Ectodermal cell (in vitro differentiated cells): Measurements from ENCODE around the gene MAP7.
"Not testable (repeated sequence)": the region's sequence is repeated elsewhere in the genome, so short reads cannot be mapped to it uniquely, and the experiment has no call there.

ENCODE experiments used
- H3K27ac ChIP-seq: 2 replicates; pipeline ENCODE4 v1.7.0; 2013; ENCODE audit warnings: mild to moderate bottlenecking, low read depth, low read length; ENCODE audit not compliant: insufficient read depth, poor library complexity, severe bottlenecking
- H3K27me3 ChIP-seq: 2 replicates; pipeline ENCODE4 v1.7.0; 2013; ENCODE audit warnings: mild to moderate bottlenecking, low read length; ENCODE audit not compliant: insufficient read depth, control insufficient read depth, poor library complexity, severe bottlenecking
- H3K36me3 ChIP-seq: one replicate; pipeline ENCODE4 v1.7.0; 2013; ENCODE audit warnings: low read length; ENCODE audit not compliant: control insufficient read depth, insufficient read depth
- H3K4me1 ChIP-seq: one replicate; pipeline ENCODE4 v1.7.0; 2013; ENCODE audit warnings: low read length; ENCODE audit not compliant: control insufficient read depth, insufficient read depth
- H3K4me3 ChIP-seq: 2 replicates; pipeline ENCODE4 v1.7.0; 2013; ENCODE audit warnings: low read depth, low read length, control low read depth; ENCODE audit not compliant: insufficient read depth
- H3K9me3 ChIP-seq: 2 replicates; pipeline ENCODE4 v1.7.0; 2013; ENCODE audit warnings: mild to moderate bottlenecking, low read length, moderate library complexity; ENCODE audit not compliant: control insufficient read depth
- WGBS, 2 experiments: methylation state at CpG; one replicate each; pipeline ENCODE4 v1.1.7; 2013; ENCODE audit warnings: missing lambda C conversion rate in 2 of 2; 5-methylcytosine and 5-hydroxymethylcytosine counted together

Gene MAP7

DNA sequence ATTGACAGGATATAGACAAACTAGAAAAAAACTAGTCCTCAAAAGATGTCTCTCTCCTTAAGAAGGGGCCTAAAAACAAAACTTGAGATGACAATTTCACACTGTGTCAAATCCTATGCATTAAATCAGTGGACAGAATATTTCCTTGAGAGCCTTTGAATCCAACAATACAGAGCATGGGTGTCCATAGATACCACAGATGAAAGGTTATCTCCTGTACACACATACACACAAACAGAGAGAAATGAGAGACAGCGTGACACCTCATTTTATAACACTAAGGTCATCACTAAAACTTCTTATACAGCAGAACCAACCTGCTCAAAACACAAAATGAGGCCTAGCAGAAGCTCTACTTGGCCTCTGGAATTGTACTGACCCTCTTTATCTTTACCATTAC lies 55.5 kb downstream of the MAP7 start:
- Histone ChIP-seq H3K4me1 (no peaks in the 10 kb centered on the region), H3K9me3 (no peaks in the 10 kb centered on the region), H3K27ac (no peak overlapping the region), H3K27me3 (no peaks in the 10 kb centered on the region), H3K36me3 (no peaks in the 10 kb centered on the region), H3K4me3 (no peak overlapping the region)
- 92 to 98% methylated on average over 1 of the region's 1 CpG for WGBS, 2 experiments

DNA sequence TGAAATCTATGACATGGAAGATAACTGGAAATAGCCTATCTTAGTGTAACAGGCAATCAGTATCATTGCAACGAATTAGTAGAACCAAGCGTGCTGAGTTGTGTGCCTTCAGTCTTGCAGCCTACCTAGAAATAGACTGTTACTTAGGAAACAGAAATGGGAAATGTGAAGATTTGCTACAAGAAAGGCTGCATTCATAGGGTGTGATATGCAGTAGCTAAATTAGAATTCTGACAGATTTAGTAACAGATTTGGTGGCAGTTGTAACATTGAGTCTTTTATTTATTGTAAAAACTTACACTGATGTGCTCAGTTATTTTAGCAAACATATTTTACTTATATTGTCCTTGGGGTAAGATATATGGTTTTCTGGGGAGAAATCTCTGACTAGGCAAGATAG lies 56.2 kb downstream of the MAP7 start:
- H3K36me3 ChIP-seq = no peaks in the 10 kb centered on the region
- no peaks in the 10 kb centered on the region for H3K9me3 ChIP-seq
- H3K27ac ChIP-seq = no peak overlapping the region
- H3K27me3 ChIP-seq = no peaks in the 10 kb centered on the region
- H3K4me1 ChIP-seq = no peaks in the 10 kb centered on the region
- WGBS, 2 experiments = 90 to 97% methylated on average over 2 of the region's 2 CpGs
- no peak overlapping the region for H3K4me3 ChIP-seq

DNA sequence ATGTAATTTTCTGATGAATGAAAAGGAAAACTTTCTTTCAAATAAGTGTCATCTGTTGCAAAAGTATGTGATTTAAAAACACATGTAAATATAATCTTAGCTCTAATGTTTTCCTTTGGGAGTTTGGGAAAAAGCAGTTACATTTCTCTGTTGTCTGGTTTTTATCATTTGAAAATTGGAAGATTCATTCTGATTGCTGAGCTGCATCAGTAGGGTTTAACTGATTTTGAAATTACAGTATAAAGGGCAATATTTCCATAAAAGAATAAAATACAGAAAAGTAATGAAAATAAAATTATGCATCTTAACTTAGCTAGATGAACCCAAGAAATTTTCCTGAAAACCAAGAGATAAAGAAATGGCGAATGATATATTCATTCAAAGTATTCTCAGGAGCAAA lies 57.8 kb downstream of the MAP7 start:
- WGBS, 2 experiments = 100% methylated on average over 1 of the region's 1 CpG
- Histone ChIP-seq H3K27ac (no peak overlapping the region), H3K4me1 (no peaks in the 10 kb centered on the region), H3K36me3 (no peaks in the 10 kb centered on the region), H3K27me3 (no peaks in the 10 kb centered on the region), H3K9me3 (no peaks in the 10 kb centered on the region), H3K4me3 (no peak overlapping the region)

- 85 to 100% methylated on average over 1 to 2 of the region's 2 CpGs for WGBS, 2 experiments
- Histone ChIP-seq H3K36me3 (no peaks in the 10 kb centered on the region), H3K27ac (no peak overlapping the region)
Measured at GRCh38 chr6:136491754-136492153, 58.5 kb downstream of the MAP7 start.

GRCh38 chr6:136491251-136491650 lies 59.0 kb downstream of the MAP7 start:
- Histone ChIP-seq H3K27ac (no peak overlapping the region), H3K27me3 (no peaks in the 10 kb centered on the region), H3K9me3 (no peaks in the 10 kb centered on the region), H3K36me3 (no peaks in the 10 kb centered on the region), H3K4me3 (no peak overlapping the region), H3K4me1 (no peaks in the 10 kb centered on the region)
- WGBS, 2 experiments = 90 to 91% methylated on average over 2 of the region's 2 CpGs

More at GRCh38 chr6:136491754-136492153, 58.5 kb downstream of the MAP7 start:
- H3K4me3 ChIP-seq = no peak overlapping the region
- H3K27me3 ChIP-seq = no peaks in the 10 kb centered on the region
- H3K9me3 ChIP-seq = no peaks in the 10 kb centered on the region
- H3K4me1 ChIP-seq = no peaks in the 10 kb centered on the region

DNA sequence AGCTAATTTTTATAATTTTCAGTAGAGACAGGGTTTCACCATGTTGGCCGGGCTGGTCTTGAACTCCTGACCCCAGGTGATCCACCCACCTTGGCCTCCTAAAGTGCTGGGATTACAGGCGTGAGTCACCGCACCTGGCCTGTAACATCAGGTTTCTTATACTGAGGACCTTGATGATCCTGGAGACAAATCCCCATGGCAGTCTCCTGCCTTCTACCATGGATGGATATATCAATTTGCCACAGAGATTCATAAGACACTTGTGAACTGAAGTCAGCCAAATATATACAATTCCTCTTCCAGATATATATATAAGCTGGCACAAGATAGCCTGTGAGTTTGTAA lies 60.6 kb downstream of the MAP7 start:
- not testable (repeated sequence) for H3K9me3 ChIP-seq, H3K27ac ChIP-seq, H3K4me1 ChIP-seq, H3K36me3 ChIP-seq, H3K4me3 ChIP-seq, H3K27me3 ChIP-seq
- 89 to 93% methylated on average over 3 of the region's 3 CpGs for WGBS, 2 experiments

GRCh38 chr6:136487759-136488425 lies 62.3 kb downstream of the MAP7 start:
- H3K9me3 ChIP-seq = no peaks in the 10 kb centered on the region
- no peak overlapping the region for H3K27ac ChIP-seq
- H3K4me1 ChIP-seq = no peaks in the 10 kb centered on the region
- H3K27me3 ChIP-seq = no peaks in the 10 kb centered on the region
- no peaks in the 10 kb centered on the region for H3K36me3 ChIP-seq
- no peak overlapping the region for H3K4me3 ChIP-seq
- WGBS, 2 experiments = 95 to 97% methylated on average over 5 to 6 of the region's 7 CpGs

GRCh38 chr6:136486357-136486756 lies 63.9 kb downstream of the MAP7 start:
- H3K9me3 ChIP-seq = no peaks in the 10 kb centered on the region
- no peak overlapping the region for H3K27ac ChIP-seq
- no peaks in the 10 kb centered on the region for H3K27me3 ChIP-seq
- H3K36me3 ChIP-seq = no peaks in the 10 kb centered on the region
- 89 to 100% methylated on average over 1 of the region's 1 CpG for WGBS, 2 experiments
- H3K4me3 ChIP-seq = no peak overlapping the region
- H3K4me1 ChIP-seq = no peaks in the 10 kb centered on the region

DNA sequence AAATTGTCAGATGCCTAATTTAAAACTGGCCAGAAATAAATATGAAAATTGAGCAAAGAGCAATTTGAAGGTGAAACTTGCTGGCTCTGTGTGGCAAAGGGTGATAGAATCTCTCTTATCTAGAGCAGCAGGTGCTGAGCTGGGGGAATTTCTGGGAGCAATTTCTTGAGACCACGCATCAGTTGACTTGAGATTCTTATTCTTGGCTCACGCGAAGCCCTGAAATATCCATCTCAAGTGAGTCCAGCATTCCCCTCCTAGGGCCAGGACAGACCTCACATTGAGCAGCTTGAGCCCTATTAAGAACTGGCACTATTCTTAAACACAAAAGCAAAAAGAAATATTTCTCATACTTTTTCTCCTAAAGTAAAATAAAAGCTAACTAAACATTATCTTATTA lies 66.3 kb downstream of the MAP7 start:
- H3K4me3 ChIP-seq = no peak overlapping the region
- no peaks in the 10 kb centered on the region for H3K9me3 ChIP-seq
- no peaks in the 10 kb centered on the region for H3K36me3 ChIP-seq
- no peaks in the 10 kb centered on the region for H3K4me1 ChIP-seq
- H3K27ac ChIP-seq = no peak overlapping the region
- H3K27me3 ChIP-seq = no peaks in the 10 kb centered on the region
- 92 to 93% methylated on average over 3 of the region's 3 CpGs for WGBS, 2 experiments

GRCh38 chr6:136483005-136483404 lies 67.2 kb downstream of the MAP7 start:
- H3K9me3 ChIP-seq, H3K4me3 ChIP-seq, H3K27me3 ChIP-seq, H3K27ac ChIP-seq, H3K36me3 ChIP-seq, H3K4me1 ChIP-seq: not testable (repeated sequence)
- WGBS, 2 experiments = 85 to 100% methylated on average over 1 to 2 of the region's 2 CpGs

GRCh38 chr6:136477548-136477947 lies 72.7 kb downstream of the MAP7 start:
- H3K4me3 ChIP-seq = no peak overlapping the region
- no peaks in the 10 kb centered on the region for H3K27me3 ChIP-seq
- H3K27ac ChIP-seq = no peak overlapping the region

More at GRCh38 chr6:136477548-136477947, 72.7 kb downstream of the MAP7 start:
- Histone ChIP-seq H3K9me3 (no peaks in the 10 kb centered on the region), H3K36me3 (no peaks in the 10 kb centered on the region), H3K4me1 (no peaks in the 10 kb centered on the region)
